HG03439 (cell line): ENCODE results near the gene ZG16.
"Not testable (repeated sequence)": the region's sequence is repeated elsewhere in the genome, so short reads cannot be mapped to it uniquely, and the experiment has no call there.

Source experiments
- ATAC-seq: cut with Tn5 transposase; IDR thresholded peaks from one replicate; pipeline ENCODE4 v1.9.1; 2021; ENCODE audit warnings: mild to moderate bottlenecking, moderate library complexity; ENCODE audit not compliant: unreplicated experiment

The ZG16 gene

DNA sequence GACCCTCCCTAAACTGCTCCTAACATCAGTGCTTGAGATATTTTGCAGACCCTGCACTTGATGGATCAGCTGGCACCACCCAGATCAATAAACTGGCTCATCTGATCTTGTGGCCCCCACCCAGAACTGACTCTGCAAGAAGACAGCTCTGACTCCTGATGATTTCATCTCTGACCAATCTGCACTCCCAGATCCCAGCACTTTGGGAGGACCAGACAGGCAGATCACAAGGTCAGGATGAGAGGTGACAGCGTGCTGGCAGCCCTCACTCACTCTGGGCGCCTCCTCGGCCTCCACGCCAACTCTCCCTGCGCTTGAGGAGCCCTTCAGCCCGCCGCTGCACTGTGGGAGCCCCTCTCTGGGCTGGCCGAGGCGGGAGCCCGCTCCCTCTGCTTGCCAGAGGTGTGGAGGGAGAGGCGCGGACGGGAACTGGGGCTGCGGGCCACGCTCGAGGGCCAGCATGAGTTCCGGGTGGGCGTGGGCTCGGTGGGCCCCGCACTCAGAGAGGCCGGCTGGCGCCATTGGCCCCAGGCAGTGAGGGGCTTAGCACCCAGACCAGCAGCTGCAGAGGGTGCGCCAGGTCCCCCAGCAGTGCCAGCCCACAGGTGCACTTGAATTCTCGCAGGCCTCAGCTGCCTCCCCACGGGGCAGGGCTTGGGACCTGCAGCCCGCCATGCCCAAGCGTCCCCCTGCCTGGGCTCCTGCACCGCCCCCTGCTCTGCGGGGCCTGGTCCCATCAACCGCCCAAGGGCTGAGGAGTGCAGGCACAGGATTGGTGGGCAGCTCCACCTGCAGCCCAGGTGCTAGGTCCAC is 29.9 kb upstream of the ZG16 start:
- ATAC-seq: no peak

DNA sequence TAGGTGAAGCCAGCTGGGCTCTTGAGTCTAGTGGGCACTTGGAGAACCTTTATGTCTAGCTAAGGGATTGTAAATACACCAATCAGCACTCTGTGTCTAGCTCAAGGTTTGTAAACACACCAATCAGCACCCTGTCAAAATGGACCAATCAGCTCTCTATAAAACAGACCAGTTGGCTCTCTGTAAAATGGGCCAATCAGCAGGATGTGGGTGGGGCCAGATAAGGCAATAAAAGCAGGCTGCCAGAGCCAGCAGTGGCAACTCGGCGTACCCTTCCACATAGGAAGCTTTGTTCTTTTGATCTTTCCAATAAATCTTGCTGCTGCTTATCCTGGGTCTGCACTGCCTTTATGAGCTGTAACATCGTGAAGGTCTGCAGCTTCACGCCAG is 29.3 kb upstream of the ZG16 start:
- not testable (repeated sequence) for ATAC-seq

DNA sequence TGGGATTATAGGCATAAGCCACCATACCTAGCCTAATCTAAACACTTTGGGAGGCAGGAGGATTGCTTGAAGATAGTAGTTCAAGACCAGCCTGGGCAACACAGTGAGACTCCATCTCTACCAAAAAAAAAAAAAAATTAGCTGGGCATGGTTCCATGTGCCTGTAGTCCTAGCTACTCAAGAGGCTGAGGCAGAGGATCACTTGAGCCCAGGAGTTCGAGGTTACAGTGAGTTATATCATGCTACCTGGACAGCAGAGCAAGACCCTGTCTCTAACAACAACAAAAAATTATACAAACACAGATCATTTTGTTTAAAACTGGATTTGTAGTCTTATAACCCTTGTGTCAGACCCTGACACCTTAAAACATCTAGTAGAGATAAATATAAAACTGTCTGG is 24.5 kb upstream of the ZG16 start:
- ATAC-seq: no peak

DNA sequence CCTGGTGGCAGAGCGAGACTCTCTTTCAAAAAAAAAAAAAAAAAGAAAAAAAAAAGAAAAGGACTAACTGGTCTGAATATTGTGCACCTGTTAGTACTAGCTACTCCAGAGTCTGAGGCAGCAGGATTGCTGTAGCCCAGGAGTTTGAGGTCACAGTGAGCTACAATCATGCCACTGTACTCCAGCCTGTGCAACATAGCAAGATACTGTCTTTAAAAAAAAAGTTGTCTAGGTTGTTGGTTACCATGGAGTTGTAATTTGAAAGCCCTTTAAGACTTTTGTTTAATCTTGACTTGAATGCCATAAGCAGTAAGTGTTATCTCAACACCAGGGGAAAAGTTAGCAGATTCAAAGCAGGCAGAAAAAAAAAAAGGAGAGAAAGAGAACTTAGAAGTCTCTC is 21.4 kb upstream of the ZG16 start:
- no peak for ATAC-seq

DNA sequence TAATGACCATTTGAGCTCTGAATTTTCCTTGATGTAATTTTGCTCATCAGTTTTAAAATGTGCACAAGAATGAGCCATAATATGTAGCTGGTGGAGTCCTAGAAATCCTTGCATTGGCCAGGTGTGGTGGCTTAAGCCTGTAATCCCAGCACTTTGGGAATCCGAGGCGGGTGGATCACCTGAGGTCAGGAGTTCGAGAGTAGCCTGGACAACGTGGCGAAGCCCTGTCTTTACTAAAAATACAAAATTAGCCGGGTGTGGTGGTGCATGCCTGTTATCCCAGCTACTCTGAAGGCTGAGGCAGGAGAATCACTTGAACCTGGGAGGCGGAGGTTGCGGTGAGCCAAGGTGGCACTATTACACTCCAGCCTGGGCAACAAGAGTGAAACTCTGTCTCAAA is 21.0 kb upstream of the ZG16 start:
- not testable (repeated sequence) for ATAC-seq

DNA sequence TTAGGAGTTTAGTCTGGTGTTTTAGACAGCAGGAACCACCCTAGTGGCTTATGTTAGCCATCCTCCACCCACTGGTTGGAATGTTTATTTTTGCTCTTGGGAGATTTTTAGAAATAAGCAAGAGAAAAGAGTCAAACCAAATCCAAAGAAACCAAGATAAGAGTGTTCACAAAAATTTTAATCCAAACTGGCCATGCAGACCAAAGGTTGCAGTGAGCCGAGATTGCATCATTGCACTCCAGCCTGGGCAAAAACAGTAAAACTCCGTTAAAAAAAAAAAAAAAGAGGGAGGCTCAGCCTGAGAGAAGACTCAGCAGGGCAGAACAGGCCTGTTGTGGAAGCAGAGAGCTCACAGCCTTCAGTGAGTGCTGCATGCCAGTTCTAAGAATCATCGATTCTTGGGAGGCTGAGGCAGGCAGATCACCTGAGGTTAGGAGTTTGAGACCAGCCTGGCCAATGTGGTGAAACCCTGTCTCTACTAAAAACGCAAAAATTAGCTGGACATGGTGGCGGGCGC is 20.0 kb upstream of the ZG16 start:
- ATAC-seq: no peak

DNA sequence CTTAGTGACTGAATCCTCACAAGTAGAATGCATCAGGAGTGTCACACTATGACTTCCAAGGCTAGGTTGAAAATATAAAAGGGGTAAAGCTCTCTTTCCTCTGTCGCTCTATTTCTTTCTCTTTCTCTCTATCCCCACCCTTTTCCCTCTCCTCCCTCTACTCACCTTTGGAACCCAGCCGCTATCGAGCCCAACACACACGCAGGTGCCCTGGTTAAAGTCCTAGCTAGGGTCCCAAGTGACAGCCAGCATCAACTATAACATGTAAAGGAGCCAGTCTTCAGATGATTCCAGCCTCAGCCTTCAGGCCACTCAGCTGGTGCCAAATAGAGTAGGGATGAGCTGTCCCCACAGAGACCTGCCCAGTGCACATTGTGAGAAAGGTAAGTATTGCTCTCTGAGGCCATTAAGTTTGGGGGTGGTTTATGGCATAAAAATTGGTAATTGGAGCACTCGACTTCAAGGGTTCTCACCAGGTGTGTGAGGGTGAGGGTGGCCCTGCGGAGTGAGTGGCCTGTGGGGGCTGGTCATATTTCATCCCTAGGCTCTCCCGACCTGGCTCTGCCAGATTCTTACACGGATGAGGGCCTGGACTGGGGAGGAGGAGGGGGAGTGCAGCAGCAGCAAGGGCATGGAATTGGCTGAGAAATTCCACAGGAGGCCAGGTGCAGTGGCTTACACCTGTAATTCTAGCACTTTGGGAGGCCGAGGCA is 17.3 kb upstream of the ZG16 start:
- ATAC-seq: no peak

DNA sequence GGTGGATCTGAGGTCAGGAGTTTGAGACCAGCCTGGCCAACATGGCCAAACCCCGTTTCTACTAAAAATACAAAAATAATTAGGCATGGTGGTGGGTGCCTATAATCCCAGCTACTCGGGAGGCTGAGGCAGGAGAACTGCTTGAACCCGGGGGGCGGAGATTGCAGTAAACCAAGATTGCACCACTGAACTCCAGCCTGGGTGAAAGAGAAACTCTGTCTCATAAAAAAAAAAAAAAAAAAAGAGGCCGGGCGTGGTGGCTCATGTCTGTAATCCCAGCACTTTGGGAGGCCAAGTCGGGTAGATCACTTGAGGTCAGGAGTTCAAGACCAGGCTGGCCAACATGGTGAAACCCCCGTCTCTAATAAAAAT is 16.8 kb upstream of the ZG16 start:
- not testable (repeated sequence) for ATAC-seq

DNA sequence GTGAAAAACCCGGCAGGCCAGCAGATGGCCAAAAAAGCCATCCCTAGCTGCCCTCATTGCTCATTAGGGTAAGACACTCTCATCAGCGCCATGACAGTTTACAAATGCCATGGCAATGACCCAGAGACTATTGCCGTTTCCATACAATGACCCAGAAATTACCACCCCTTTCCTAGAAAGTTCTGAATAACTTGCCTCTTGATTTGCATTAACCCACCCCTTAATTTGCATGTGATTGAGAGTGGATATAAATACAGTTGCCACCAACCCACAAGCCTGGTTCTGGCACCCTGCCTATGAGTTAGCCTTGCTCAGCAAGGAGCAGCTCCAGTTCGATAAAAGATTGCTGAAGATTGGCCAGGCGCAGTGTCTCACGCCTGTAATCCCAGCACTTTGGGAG is 16.2 kb upstream of the ZG16 start:
- ATAC-seq: no peak

DNA sequence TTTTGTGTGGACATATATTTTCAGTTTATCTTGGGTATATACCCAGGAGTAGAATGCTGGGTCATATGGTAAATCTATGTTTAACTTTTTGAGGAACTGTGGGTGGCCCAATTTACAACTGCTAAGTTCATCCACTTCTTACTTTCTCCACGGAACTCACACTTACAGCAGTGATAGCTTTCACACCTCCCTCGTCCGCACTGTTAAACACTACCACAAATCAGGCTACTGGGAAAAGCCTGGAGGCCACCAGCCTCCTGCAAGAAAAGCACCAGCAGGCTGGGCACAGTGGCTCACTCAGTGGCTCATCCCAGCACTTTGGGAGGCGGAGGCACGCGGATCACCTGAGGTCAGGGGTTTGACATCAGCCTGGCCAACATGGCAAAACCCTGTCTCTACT is 14.7 kb upstream of the ZG16 start:
- no peak for ATAC-seq

DNA sequence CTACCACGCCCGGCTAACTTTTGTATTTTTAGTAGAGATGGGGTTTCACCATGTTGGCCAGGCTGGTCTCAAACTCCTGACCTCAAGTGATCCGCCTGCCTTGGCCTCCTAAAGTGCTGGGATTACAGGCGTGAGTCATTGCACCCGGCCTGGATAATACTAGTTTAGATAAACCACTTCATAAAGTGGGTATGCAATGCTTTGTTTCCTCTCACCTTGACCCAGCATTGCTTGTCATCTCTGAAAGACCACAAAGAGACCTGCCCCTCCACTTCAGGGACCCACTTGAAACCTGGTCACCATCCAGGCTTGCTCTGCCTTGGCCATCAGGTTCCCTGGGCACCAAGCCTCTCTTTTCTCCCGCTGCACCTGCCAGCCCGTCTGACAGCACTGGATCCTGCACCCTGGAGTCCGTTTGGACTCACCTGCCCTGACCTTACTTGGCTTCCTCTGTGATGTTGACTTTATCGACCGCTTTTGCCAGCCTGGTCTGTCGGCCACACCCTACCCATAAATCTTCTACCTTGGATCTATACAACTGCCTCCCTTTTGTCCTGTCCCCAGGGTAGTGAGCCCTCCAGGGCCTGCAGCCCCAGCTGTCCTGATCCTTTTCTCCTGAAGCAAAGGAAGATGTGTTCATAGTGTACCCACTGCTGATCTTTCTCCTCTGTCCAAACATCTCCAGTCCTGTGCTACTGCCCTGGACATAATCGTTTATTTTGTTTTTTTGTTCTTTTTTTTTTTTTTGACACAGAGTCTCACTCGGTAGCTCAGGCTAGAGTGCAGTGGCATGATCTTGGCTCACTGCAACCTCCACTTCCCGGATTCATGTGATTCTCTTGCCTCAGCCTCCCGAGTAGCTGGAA is 12.7 kb upstream of the ZG16 start:
- ATAC-seq: no peak

DNA sequence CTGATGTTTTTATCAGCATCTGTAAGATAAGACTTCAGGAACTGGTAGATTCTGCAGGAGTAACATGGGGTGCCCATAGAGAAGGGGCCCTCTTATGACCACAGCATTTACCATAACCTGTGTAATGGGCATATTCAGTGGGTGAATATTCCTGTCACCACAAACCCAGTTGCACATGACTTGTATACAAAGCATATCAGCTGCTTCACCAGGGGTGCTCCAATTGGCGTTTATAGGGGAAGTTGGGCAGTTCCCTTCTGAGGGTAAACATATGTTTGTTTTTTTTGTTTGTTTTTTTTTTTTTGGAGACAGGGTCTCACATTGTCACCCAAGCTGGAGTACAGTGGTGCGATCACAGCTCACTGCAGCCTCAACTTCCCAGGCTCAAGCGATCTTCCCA is 11.5 kb upstream of the ZG16 start:
- ATAC-seq: no peak

DNA sequence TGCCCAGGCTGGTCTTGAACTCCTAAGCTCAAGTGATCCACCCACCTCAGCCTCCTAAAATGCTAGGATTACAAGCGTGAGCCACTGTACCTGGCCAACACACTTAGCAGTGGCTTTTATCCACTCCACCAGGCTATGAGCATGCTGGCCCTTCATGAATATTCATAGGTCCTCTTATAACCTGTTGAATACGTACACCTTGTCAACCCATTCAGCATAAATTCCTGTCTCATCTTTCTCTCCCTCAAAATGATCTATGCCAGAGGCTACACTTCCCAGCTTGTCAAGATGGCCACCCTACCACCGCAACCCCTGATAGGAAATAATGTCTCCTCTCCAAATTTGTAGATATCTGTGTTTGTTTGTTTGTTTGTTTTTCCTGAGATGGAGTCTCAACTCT is 11.0 kb upstream of the ZG16 start:
- ATAC-seq: no peak

DNA sequence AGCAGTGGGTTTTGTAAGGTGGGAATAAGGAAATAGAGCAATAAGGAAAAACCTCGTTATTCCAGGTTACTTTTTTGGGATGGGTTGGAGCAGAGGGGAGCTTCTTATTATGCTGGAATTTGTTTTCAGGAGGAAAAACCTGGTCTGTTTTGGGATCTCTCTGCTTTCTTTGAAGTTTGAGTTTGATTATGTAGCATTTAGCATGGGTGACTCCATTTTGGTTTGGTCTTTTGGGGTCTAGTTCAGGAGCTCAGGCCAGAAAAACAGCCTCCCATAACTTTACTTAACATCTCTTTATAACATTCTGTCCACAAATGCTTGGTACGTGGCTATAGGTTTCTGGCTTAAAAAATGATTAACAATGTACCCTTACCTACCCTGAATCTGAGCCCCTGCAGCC is 8.5 kb upstream of the ZG16 start:
- no peak for ATAC-seq

DNA sequence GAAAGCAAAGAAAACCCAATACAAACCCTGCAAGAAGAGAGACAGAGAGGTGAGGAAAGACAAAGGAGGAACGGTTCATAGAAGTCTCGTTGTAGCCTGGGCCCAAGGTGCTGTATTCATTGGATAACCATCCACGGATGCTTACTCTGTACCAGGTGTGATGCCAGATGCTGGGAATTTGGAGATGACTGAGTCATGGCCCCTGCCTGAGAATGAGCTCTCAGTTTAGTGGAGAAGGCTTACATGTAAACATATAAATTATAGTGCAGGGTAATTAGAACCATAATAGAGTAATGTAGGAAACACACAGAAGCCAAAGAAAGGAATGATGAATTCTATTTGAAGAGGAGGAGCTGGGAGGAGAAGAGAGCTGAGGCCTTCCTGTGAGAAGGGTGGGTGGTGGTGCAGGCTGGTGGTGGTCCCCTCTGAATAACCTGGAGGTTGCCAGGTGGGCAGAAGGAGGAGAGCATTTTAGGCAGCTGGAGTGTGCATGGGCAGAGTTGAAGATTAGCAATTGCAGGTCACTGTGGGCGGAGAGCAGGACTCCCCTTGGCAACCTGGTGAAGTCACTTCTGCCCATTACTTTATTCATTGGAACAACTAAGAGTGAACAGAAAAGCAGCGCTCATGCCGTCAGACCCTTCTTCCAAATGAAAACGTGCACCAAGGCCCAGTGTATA is 7.7 kb upstream of the ZG16 start:
- ATAC-seq: no peak

DNA sequence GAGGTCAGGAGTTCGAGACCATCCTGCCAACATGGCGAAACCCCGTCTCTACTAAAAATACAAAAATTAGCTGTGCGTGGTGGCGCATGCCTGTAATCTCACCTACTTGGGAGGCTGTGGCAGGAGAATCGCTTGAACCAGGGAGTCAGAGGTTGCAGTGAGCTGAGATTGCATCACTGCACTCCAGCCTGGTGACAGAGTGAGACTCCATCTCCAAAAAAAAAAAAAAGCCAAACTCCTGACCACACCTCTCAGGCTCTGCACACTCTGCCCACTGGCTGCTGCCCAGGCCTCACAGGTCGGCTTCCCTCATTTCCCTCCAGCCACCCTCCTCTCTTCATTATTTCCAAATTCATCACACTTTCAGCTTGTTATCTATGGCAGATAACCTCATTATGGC is 5.7 kb upstream of the ZG16 start:
- ATAC-seq: not testable (repeated sequence)

DNA sequence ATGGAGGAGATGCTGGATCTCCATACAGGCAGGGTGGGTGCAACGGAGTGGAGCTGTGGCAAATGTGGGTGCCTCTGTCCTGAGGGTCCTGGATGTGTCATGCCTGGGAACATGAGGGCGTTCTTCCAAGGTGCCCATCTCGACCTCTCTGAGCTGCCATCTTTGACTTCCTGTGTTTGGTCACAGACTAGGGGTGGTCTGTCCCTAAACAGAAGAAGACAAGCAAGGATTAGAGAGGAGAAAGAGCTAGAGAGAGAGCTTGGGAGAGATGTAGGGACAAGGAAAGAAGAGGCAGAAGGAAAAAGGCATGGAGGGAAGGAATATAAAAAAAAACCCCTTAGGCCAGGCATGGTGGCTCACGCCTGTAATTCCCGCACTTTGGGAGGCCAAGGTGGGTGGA is 3.3 kb upstream of the ZG16 start:
- ATAC-seq: no peak

DNA sequence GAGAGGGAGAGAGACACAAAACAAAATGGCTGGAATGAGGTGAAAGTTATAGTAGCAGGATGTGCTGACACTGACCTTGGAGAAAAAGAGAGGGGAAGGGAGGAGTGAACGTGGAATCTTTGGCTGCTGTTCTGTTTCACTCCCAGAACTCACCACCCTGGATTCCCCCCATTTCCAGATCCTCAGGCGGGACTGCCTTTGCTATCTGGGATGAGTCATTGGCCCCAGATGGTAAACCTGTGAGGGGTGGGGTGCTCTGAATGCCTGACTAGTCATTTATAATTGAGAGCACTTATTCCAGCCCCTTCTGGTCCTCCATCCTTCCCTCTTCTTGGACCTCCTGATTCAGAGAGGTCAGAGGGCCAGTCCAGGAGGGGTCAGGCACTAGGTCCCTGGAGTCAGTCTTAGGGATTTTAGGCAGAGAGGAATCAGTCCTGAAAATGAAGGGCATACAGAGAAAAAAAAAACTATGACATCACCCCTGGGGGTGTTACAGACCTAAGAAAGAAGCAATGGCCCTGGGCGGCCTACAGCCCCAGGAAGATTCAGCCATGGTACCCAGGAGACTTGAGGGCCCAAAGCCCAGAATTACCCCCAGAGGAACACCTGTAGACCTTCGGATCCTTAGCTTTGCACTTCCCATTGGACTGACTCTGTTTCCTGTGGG is 2.2 kb upstream of the ZG16 start:
- no peak for ATAC-seq

DNA sequence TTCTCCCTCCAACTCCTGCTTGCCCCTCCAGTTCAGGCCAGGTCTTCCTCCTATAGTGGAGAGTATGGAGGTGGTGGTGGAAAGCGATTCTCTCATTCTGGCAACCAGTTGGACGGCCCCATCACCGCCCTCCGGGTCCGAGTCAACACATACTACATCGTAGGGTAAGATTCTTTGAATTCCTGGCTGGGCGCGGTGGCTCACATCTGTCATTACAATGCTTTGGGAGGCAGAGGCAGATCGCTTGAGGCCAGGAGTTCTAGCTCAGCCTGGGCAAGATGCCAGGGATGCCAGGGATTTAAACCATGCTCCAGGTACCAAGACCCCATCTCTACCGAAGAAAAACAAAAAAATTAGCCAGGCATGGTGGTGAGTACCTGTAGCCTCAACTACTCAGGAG is 1.4 kb downstream of the ZG16 start:
- ATAC-seq: no peak
